LNCAP (cell line): ENCODE measurements around the gene RNF40.

ENCODE experiments used
- TF ChIP-seq, protein P1 (sequence below): fragments of 450-650 bp; IDR thresholded peaks from 2 replicates; pipeline ENCODE4 v1.5.1; 2017; ENCODE audit warnings: mild to moderate bottlenecking

Gene RNF40

DNA sequence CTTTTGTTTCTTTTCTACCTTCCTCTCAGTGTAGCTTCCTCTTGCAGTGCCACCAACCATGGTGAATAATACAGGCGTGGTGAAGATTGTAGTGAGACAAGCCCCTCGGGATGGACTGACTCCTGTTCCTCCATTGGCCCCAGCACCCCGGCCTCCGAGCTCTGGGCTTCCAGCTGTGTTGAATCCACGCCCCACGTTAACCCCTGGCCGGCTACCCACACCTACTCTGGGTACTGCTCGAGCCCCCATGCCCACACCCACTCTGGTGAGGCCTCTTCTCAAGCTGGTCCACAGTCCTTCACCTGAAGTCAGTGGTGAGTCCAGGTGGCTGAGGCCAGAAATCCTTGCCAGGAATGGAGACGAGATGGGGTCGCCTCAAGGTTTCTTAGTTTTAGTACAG, 39.2 kb upstream of the RNF40 start:
- TF ChIP-seq, protein P1, sequence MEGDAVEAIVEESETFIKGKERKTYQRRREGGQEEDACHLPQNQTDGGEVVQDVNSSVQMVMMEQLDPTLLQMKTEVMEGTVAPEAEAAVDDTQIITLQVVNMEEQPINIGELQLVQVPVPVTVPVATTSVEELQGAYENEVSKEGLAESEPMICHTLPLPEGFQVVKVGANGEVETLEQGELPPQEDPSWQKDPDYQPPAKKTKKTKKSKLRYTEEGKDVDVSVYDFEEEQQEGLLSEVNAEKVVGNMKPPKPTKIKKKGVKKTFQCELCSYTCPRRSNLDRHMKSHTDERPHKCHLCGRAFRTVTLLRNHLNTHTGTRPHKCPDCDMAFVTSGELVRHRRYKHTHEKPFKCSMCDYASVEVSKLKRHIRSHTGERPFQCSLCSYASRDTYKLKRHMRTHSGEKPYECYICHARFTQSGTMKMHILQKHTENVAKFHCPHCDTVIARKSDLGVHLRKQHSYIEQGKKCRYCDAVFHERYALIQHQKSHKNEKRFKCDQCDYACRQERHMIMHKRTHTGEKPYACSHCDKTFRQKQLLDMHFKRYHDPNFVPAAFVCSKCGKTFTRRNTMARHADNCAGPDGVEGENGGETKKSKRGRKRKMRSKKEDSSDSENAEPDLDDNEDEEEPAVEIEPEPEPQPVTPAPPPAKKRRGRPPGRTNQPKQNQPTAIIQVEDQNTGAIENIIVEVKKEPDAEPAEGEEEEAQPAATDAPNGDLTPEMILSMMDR: no peak

DNA sequence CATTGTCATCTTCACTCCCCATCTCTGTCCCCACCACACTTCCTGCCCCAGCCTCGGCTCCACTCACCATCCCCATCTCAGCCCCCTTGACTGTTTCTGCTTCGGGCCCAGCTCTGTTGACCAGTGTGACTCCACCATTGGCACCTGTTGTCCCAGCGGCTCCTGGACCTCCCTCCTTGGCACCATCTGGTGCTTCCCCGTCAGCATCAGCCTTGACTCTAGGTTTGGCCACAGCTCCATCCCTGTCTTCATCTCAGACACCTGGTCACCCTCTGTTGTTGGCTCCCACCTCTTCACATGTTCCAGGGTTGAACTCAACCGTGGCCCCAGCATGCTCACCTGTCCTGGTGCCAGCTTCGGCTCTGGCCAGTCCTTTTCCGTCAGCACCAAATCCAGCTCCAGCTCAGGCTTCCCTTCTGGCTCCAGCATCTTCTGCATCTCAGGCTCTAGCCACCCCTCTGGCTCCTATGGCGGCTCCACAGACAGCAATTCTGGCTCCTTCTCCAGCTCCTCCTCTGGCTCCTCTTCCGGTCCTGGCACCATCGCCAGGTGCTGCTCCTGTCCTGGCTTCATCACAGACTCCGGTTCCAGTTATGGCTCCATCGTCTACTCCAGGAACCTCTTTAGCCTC, 38.3 kb upstream of the RNF40 start:
- TF ChIP-seq, protein P1: no peak

DNA sequence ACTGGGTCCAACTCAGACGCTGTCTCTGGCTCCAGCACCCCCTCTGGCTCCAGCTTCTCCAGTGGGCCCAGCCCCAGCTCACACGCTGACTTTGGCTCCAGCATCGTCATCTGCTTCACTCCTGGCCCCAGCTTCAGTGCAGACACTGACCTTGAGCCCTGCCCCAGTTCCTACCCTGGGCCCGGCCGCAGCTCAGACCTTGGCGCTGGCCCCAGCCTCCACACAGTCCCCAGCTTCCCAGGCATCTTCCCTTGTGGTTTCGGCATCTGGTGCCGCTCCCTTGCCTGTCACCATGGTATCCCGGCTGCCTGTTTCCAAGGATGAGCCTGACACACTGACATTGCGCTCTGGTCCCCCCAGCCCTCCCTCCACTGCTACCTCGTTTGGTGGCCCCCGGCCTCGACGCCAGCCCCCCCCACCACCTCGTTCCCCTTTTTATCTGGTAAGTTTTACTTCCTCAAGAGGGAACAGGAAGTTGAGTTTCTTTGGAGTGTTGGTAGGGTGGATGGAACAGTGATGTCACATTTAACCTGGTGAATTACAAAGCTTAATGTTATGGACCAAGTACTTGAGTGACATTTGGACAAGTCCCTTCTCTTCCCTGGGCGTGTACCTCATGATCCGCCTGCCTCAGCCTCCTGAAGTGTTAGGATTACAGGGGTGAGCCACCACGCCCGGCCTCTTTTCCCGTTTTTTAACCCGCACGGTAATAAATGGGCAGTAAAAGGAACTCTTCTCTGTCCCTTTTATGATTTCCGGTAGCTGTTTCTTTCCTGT, 37.3 kb upstream of the RNF40 start:
- TF ChIP-seq, protein P1: no peak

DNA sequence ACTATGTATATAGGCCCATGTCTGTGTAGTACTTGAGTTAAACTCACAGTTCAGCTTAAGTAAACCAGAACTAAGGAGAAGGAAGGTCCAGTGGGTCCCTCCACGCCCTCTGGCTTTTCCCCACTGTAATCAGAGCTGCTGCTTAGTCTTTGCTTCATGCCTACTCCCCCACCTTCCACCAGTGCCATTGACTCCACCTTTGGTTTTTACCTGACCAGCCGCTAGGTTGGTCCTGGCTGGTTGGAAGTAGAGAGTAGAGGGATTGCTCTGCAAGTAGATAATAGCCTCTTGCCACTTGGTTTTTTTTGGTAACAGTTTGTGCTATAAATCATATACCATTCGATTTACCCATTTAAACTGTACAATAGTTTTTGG, 36.7 kb upstream of the RNF40 start:
- TF ChIP-seq, protein P1: no peak

DNA sequence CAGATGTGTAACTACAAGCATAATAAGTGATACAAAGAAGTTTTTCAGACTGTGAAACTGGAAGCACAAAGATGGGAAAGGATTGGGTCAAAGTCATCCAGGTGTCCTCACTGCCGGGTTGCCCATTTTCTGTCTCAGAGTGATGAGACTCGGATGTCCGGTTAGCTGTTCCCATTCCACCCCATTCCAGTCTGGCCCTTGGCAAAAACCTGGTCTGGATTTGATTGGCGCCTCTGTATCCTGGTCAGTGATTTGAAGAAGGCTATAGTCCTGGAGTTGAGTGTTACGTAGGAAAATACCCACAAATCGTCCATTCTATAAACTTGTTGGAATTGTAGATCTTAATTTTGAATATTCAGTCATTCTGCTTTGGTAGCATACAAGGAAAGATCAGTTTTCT, 33.8 kb upstream of the RNF40 start:
- TF ChIP-seq, protein P1: no peak

DNA sequence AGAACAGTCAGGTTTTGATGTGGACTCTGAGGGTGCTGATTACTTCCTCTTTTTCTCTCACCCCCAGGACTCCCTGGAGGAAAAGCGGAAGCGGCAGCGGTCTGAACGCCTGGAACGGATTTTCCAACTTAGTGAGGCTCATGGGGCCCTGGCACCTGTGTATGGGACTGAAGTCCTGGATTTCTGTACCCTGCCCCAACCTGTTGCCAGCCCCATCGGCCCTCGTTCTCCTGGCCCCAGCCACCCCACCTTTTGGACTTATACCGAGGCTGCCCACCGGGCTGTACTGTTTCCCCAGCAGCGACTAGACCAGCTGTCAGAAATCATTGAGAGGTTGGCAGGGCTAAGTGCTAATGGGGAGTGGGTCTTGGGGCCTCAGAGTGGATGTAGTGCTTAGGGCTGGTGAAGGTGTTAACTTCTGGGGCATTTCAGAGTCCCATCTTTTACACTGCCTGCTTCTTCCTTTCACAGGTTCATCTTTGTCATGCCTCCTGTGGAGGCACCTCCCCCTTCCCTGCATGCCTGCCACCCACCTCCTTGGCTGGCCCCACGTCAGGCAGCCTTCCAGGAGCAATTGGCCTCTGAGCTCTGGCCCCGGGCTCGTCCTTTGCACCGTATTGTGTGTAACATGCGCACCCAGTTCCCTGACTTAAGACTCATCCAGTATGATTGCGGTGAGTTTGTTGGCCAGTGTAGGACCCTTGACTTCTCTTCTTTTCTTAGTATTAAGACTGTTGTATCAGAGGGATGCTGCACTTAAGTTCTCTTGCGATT, 33.0 kb upstream of the RNF40 start:
- TF ChIP-seq, protein P1: no peak

DNA sequence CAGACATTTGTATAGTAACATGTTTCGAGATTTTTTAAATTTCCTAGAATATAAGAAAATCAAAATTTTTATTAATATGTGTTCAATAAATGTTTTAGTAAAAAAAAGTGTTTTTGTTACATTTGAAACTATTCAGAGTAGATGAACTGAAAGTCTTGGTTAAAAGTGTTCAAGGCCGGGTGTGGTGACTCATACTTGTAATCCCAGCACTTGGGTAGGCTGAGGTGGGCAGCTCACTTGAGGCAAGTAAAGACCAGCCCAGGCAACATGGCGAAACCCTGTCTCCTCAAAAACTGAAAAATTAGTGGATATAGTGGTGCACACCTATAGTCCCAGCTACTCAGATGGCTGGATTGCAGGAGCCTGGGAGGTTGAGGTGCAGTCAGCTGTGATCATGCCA, 30.7 kb upstream of the RNF40 start:
- TF ChIP-seq, protein P1: no peak
